IMR-90 (cell line): ENCODE data around the gene STAT5B. TPM values are rescaled to one million over a fixed set of nuclear protein-coding genes. Genes with fewer than 3 reads are reported as not detected.

Source experiments
- ATAC-seq: fragments of 200-7000 bp; cut with Tn5 transposase; 2 replicates; pipeline ENCODE4 v1.9.1; 2020; ENCODE audit warnings: low read depth, mild to moderate bottlenecking, moderate library complexity
- BruUV-seq: library from RNA; stranded (reverse); fragments of 400-500 nt; replicated peaks from 2 replicates; lab custom pipeline; 2021; lab: Mats Ljungman, UMichigan
- CTCF ChIA-PET: fragments of 300-600 bp; formaldehyde crosslinking; extraction: SDS; loops from one replicate; lab custom pipeline; 2021; ENCODE audit warnings: antibody characterized with exemption; lab: Yijun Ruan, JAX
- POLR2A ChIA-PET: fragments of 300-600 bp; sonication (Branson Sonifier 250); formaldehyde crosslinking; loops from one replicate; lab custom pipeline; 2022; ENCODE audit warnings: antibody characterized with exemption; ENCODE audit not compliant: unreplicated experiment; lab: Charles Lee
- DNase-seq: peaks from one replicate; pipeline ENCODE4 v3.0.0; 2013
- H2AFZ ChIP-seq: replicated peaks from 2 replicates; pipeline ENCODE3; 2013; ENCODE audit warnings: low read length, mild to moderate bottlenecking; ENCODE audit not compliant: poor library complexity
- H2AK5ac ChIP-seq: 2 replicates; pipeline ENCODE4 v1.6.1; 2013; ENCODE audit warnings: low read depth, low read length, inconsistent platforms
- H2AK9ac ChIP-seq: replicated peaks from 2 replicates; pipeline ENCODE3; 2013; ENCODE audit warnings: mild to moderate bottlenecking, low read depth, low read length, moderate library complexity; ENCODE audit not compliant: poor library complexity
- H2BK120ac ChIP-seq: 2 replicates; pipeline ENCODE4 v1.6.1; 2013; ENCODE audit warnings: low read depth, low read length, inconsistent platforms
- H2BK15ac ChIP-seq: 3 replicates; pipeline ENCODE4 v1.6.1; 2013; ENCODE audit warnings: low read depth, low read length, inconsistent platforms
- H2BK20ac ChIP-seq: 2 replicates; pipeline ENCODE4 v1.6.1; 2013; ENCODE audit warnings: low read depth, mild to moderate bottlenecking, inconsistent platforms, low read length, moderate library complexity
- H2BK5ac ChIP-seq: 2 replicates; pipeline ENCODE4 v1.6.1; 2013; ENCODE audit warnings: mild to moderate bottlenecking, low read depth, low read length, inconsistent platforms; ENCODE audit not compliant: poor library complexity, severe bottlenecking
- H3K14ac ChIP-seq: replicated peaks from 2 replicates; pipeline ENCODE4 v1.6.1; 2013; ENCODE audit warnings: low read depth, low read length, inconsistent platforms
- H3K18ac ChIP-seq: 2 replicates; pipeline ENCODE4 v1.6.1; 2013; ENCODE audit warnings: low read depth, low read length, control low read depth
- H3K23ac ChIP-seq: 2 replicates; pipeline ENCODE4 v1.6.1; 2013; ENCODE audit warnings: low read depth, low read length, inconsistent platforms
- H3K27ac ChIP-seq: 2 replicates; pipeline ENCODE4 v1.5.1; 2013; ENCODE audit warnings: mild to moderate bottlenecking, control low read depth, low read length; ENCODE audit not compliant: insufficient read depth
- H3K27me3 ChIP-seq: 2 replicates; pipeline ENCODE4 v1.6.1; 2013; ENCODE audit warnings: low read length; ENCODE audit not compliant: control insufficient read depth, insufficient read depth
- H3K36me3 ChIP-seq: 2 replicates; pipeline ENCODE4 v1.6.1; 2013; ENCODE audit warnings: low read length, mixed read lengths; ENCODE audit not compliant: control insufficient read depth, insufficient read depth
- H3K4ac ChIP-seq: 2 replicates; pipeline ENCODE4 v1.6.1; 2013; ENCODE audit warnings: low read depth, low read length, inconsistent platforms
- H3K4me1 ChIP-seq: 2 replicates; pipeline ENCODE4 v1.6.1; 2013; ENCODE audit warnings: low read length, mixed read lengths; ENCODE audit not compliant: control insufficient read depth, insufficient read depth
- H3K4me2 ChIP-seq: 2 replicates; pipeline ENCODE4 v1.6.1; 2013; ENCODE audit warnings: low read depth, mild to moderate bottlenecking, control low read depth, low read length, moderate library complexity
- H3K4me3 ChIP-seq: 2 replicates; pipeline ENCODE4 v1.5.1; 2013; ENCODE audit warnings: low read depth, mild to moderate bottlenecking, control low read depth, low read length, moderate library complexity; ENCODE audit not compliant: insufficient read depth
- H3K56ac ChIP-seq: 2 replicates; pipeline ENCODE4 v1.6.1; 2013; ENCODE audit warnings: low read length, inconsistent platforms; ENCODE audit not compliant: insufficient read depth; ENCODE audit errors: extremely low read depth
- H3K79me1 ChIP-seq, 2 experiments: 2 replicates each; pipeline ENCODE4 v1.6.1; 2013; ENCODE audit warnings: low read length in 2 of 2, inconsistent platforms in 1 of 2, low read depth in 1 of 2
- H3K9ac ChIP-seq: 2 replicates; pipeline ENCODE4 v1.6.1; 2013; ENCODE audit warnings: low read depth, low read length, control low read depth
- H3K9me1 ChIP-seq: 2 replicates; pipeline ENCODE4 v1.6.1; 2013; ENCODE audit warnings: low read length, inconsistent platforms; ENCODE audit not compliant: insufficient read depth
- H3K9me3 ChIP-seq: 2 replicates; pipeline ENCODE4 v1.6.1; 2013; ENCODE audit warnings: low read length; ENCODE audit not compliant: control insufficient read depth, insufficient read depth
- H4K20me1 ChIP-seq: 2 replicates; pipeline ENCODE4 v1.6.1; 2013; ENCODE audit warnings: low read length, inconsistent platforms; ENCODE audit not compliant: insufficient read depth
- H4K5ac ChIP-seq: 2 replicates; pipeline ENCODE4 v1.6.1; 2013; ENCODE audit warnings: mild to moderate bottlenecking, low read depth, low read length, control low read depth
- H4K8ac ChIP-seq, 2 experiments: 2 replicates each; pipeline ENCODE4 v1.6.1; 2013; ENCODE audit warnings: low read depth in 2 of 2, low read length in 2 of 2, control low read depth in 1 of 2, inconsistent platforms in 1 of 2
- H4K91ac ChIP-seq: 2 replicates; pipeline ENCODE4 v1.6.1; 2013; ENCODE audit warnings: low read depth, low read length, inconsistent platforms; ENCODE audit not compliant: insufficient read depth
- CEBPB ChIP-seq: IDR thresholded peaks from 2 replicates; pipeline ENCODE4 v1.6.1; 2012; ENCODE audit warnings: low read depth, low read length, improper control_type of control experiment
- FOS ChIP-seq: fragments of 150-350 bp; IDR thresholded peaks from 2 replicates; pipeline ENCODE4 v1.6.1; 2016; ENCODE audit warnings: low read depth, low read length
- NFE2L2 ChIP-seq: fragments of 150-350 bp; IDR thresholded peaks from 2 replicates; pipeline ENCODE4 v1.6.1; 2016; ENCODE audit warnings: low read depth, mild to moderate bottlenecking, low read length
- POLR2A ChIP-seq: IDR thresholded peaks from 2 replicates; pipeline ENCODE4 v1.6.1; 2012; ENCODE audit warnings: mild to moderate bottlenecking, low read depth, low read length
- RAD21 ChIP-seq: IDR thresholded peaks from 2 replicates; pipeline ENCODE4 v1.6.1; 2012; ENCODE audit warnings: low read length, improper control_type of control experiment
- RFX5 ChIP-seq: IDR thresholded peaks from 2 replicates; pipeline ENCODE4 v1.8.0; 2012; ENCODE audit warnings: low read depth, mild to moderate bottlenecking, low read length, moderate library complexity
- SMC3 ChIP-seq: fragments of 150-350 bp; IDR thresholded peaks from 2 replicates; pipeline ENCODE4 v1.6.1; 2016; ENCODE audit warnings: low read depth, mild to moderate bottlenecking, antibody characterized with exemption, low read length, moderate library complexity
- WGBS, 2 experiments: methylation state at CpG; one replicate each; pipeline versions ENCODE4 v1.1.5 to v1.1.7; 2013; ENCODE audit warnings: missing lambda C conversion rate in 2 of 2; ENCODE audit not compliant: insufficient read length in 1 of 2; ENCODE audit errors: extremely low coverage in 2 of 2; 5-methylcytosine and 5-hydroxymethylcytosine counted together
- dilution Hi-C: fragments of 300-500 bp; cut with HindIII; formaldehyde crosslinking; loops from one replicate; pipeline ENCODE4 v1.14.3; 2018; ENCODE audit warnings: low sequenced_read_pairs; ENCODE audit not compliant: unreplicated experiment
- in situ Hi-C: fragments of 300-500 bp; cut with MboI; formaldehyde crosslinking; loops from 3 replicates; pipeline ENCODE4 v1.14.3; 2019; ENCODE audit warnings: low sequenced_read_pairs, inconsistent platforms, mixed read lengths
- intact Hi-C: fragments of 100-400 bp; cut with micrococcal nuclease; formaldehyde crosslinking; loops from 2 replicates; pipeline ENCODE4 v1.10.0; 2022
- polyA plus RNA-seq, 3 experiments: library from polyadenylated mRNA; depleted of rRNA; stranded (reverse); fragments of >200 nt; gene quantifications; 2 replicates each; pipeline ENCODE4 v1.2.3, GENCODE V29; 2012; ENCODE audit warnings: low replicate concordance in 1 of 3
- total RNA-seq: library from RNA; depleted of rRNA; stranded (reverse); fragments of >200 nt; gene quantifications from 2 replicates; pipeline ENCODE4 v1.2.3, GENCODE V29; 2012
- TF ChIP-seq, protein P1 (sequence below): fragments of 150-350 bp; IDR thresholded peaks from 2 replicates; pipeline ENCODE4 v1.6.1; 2017; ENCODE audit warnings: mild to moderate bottlenecking, antibody characterized with exemption, low read length, low read depth

The STAT5B gene
- total and polyA plus RNA-seq, 2 of the 4 experiments (the other 2 are of a cell fraction), result 24.4 to 29.6 TPM

DNA sequence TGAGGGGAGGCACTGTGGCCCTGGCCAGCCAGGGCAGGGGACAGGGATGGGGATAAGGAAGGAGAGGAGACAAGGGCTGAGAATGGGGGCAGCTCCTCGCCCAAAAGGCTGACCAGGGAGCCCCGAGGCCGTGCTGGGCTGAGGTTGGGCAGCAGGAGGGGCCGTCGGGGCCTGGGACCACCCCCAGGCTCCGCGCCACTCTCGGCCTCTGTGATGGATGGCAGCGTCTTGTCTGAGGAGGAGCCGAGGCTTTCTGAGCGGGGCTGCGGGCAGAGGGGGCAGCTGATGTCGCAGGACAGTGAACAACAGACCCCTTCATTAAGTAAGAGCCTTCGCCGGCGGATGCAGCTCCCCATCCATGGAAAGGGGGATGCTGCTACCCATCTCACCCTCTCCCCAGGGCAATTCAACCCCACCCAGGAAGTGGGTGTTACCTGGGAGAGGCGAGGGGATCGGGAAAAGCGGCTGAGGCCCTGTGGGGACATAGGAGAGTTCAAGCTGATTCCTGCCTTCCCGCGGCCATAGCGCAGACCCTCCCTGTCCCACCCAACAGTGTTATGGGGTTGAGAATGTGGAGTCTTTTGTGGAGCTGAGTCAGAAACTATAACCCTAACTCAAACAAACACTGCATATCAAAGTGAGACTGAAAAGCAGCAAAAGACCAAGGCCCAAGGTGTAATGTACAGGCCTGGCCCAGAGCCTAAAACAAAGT lies 112.3 kb downstream of the STAT5B start:
- Histone ChIP-seq H3K4me2 (no peak overlapping the region), H3K27me3 (peaks cover 10% of the 10 kb centered on the region; the same call in 1 of the 2 replicates), H2BK20ac (no peak overlapping the region), H3K9me3 (no peaks in the 10 kb centered on the region), H4K20me1 (no peaks in the 10 kb centered on the region), H2AFZ (peak overlapping the region; percentile 68), H3K4ac (no peak overlapping the region; the same call in 1 of the 2 replicates), H3K56ac (no peak overlapping the region), H4K5ac (no peak overlapping the region), H4K8ac (no peak overlapping the region), H3K4me1 (no peaks in the 10 kb centered on the region; the same call in 1 of the 2 replicates), H3K27ac (no peak overlapping the region), H3K9me1 (0 out of 2 replicates have a peak, but pooled peaks cover 3% of the 10 kb centered on the region), H3K18ac (no peak overlapping the region), H3K9ac (no peak overlapping the region), H2AK5ac (no peak overlapping the region), H2AK9ac (no peak overlapping the region), H2BK5ac (no peak overlapping the region), H2BK15ac (no peak overlapping the region), H3K14ac (no peak overlapping the region), H3K36me3 (no peaks in the 10 kb centered on the region), H2BK120ac (no peak overlapping the region), H4K91ac (no peak overlapping the region), H3K23ac (no peak overlapping the region), H3K4me3 (no peak overlapping the region), H3K79me1 (no peaks in the 10 kb centered on the region)
- dilution Hi-C loops, result no loop called here
- ChIA-PET CTCF (no interaction called here), POLR2A (no interaction called here)
- intact Hi-C loops, result no loop called here
- no peak for DNase-seq
- no CpG with 5 or more reads among the region's 22 CpGs for WGBS, 2 experiments
- ATAC-seq, result no peak
- no TSS peak for BruUV-seq
- TF ChIP-seq POLR2A, result no peak
- TF ChIP-seq SMC3, result no peak
- TF ChIP-seq RAD21, result no peak
- TF ChIP-seq NFE2L2, result no peak
- no peak for TF ChIP-seq FOS
- TF ChIP-seq CEBPB, result no peak
- TF ChIP-seq RFX5, result no peak
- TF ChIP-seq, protein P1, sequence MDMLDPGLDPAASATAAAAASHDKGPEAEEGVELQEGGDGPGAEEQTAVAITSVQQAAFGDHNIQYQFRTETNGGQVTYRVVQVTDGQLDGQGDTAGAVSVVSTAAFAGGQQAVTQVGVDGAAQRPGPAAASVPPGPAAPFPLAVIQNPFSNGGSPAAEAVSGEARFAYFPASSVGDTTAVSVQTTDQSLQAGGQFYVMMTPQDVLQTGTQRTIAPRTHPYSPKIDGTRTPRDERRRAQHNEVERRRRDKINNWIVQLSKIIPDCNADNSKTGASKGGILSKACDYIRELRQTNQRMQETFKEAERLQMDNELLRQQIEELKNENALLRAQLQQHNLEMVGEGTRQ, result no peak
- in situ Hi-C loops, result no loop called here
